SU-DHL-6 (cell line): ENCODE data around the gene ARHGAP10.

Experiments used
- H2AFZ ChIP-seq: fragments of 200-600 bp; sonication (generic); 2 replicates; pipeline ENCODE4 v1.6.1; 2014; ENCODE audit warnings: low read depth, mild to moderate bottlenecking, moderate library complexity, mixed read lengths, antibody characterized with exemption, low read length; ENCODE audit not compliant: severe bottlenecking
- H3F3A ChIP-seq: fragments of 200-600 bp; shearing (Covaris generic); 2 replicates; pipeline ENCODE4 v1.6.0; 2016; ENCODE audit warnings: antibody characterized with exemption, mild to moderate bottlenecking; ENCODE audit not compliant: insufficient read depth
- H3K27ac ChIP-seq: fragments of 200-600 bp; sonication (generic); 2 replicates; pipeline ENCODE4 v1.5.1; 2016; ENCODE audit warnings: low read depth, mild to moderate bottlenecking, low read length, moderate library complexity, mixed read lengths
- H3K27me3 ChIP-seq: fragments of 200-600 bp; sonication (generic), shearing (Covaris generic); 2 replicates; pipeline ENCODE4 v1.6.0; 2014; ENCODE audit warnings: mild to moderate bottlenecking, low read length
- H3K36me3 ChIP-seq: fragments of 200-600 bp; sonication (generic); 2 replicates; pipeline ENCODE4 v1.6.1; 2014; ENCODE audit warnings: mild to moderate bottlenecking, low read length, mixed read lengths
- H3K4me2 ChIP-seq: fragments of 300-600, 200-600 bp; shearing (Covaris generic), sonication (generic); 2 replicates; pipeline ENCODE4 v1.6.0; 2014; ENCODE audit warnings: low read length, low read depth, mild to moderate bottlenecking; ENCODE audit not compliant: poor library complexity, severe bottlenecking
- H3K4me3 ChIP-seq: fragments of 200-600 bp; sonication (generic); 2 replicates; pipeline ENCODE4 v1.5.1; 2014; ENCODE audit warnings: antibody characterized with exemption, low read length, mild to moderate bottlenecking, mixed read lengths; ENCODE audit not compliant: insufficient read depth, poor library complexity, severe bottlenecking
- H3K79me2 ChIP-seq: fragments of 200-600 bp; sonication (generic); 2 replicates; pipeline ENCODE4 v1.6.1; 2014; ENCODE audit warnings: mild to moderate bottlenecking, low read length, moderate library complexity; ENCODE audit not compliant: insufficient read depth
- H3K9ac ChIP-seq: fragments of 200-600 bp; sonication (generic); 2 replicates; pipeline ENCODE4 v1.7.0; 2014; ENCODE audit warnings: mild to moderate bottlenecking, low read length
- H3K9me2 ChIP-seq: fragments of 200-600 bp; sonication (generic); replicated peaks from 2 replicates; pipeline ENCODE4 v1.6.1; 2014; ENCODE audit warnings: low read length; ENCODE audit not compliant: insufficient read depth
- H3K9me3 ChIP-seq: fragments of 200-600 bp; sonication (generic); 2 replicates; pipeline ENCODE4 v1.6.1; 2014; ENCODE audit warnings: low read length, mixed read lengths; ENCODE audit not compliant: insufficient read depth
- H4K20me1 ChIP-seq: fragments of 200-600 bp; sonication (generic); 2 replicates; pipeline ENCODE4 v1.6.1; 2014; ENCODE audit warnings: low read depth, mild to moderate bottlenecking, antibody characterized with exemption, low read length, moderate library complexity, mixed read lengths
- CTCF ChIP-seq: fragments of 200-600 bp; sonication (generic); IDR thresholded peaks from one replicate; pipeline ENCODE4 v1.5.1; 2017; ENCODE audit warnings: antibody characterized with exemption, mild to moderate bottlenecking, low read length, moderate library complexity; ENCODE audit not compliant: insufficient read depth, poor library complexity, severe bottlenecking
- EZH2phosphoT487 ChIP-seq: fragments of 200-600 bp; sonication (generic), shearing (Covaris generic); conservative IDR thresholded peaks from 2 replicates; pipeline ENCODE4 v1.6.1; 2018; ENCODE audit warnings: mild to moderate bottlenecking, antibody characterized with exemption, low read length, moderate library complexity, mixed read lengths

ARHGAP10 gene

GRCh38 chr4:147860960-147861359 is 129.1 kb downstream of the ARHGAP10 start:
- Histone ChIP-seq H3K36me3 (0 out of 2 replicates have a peak, but pooled peaks cover 4% of the 10 kb centered on the region), H3K4me3 (no peak overlapping the region), H3K4me2 (no peak overlapping the region), H3K9me2 (no peaks in the 10 kb centered on the region), H3K27ac (no peak overlapping the region), H4K20me1 (no peaks in the 10 kb centered on the region), H2AFZ (no peak overlapping the region), H3K9me3 (no peaks in the 10 kb centered on the region), H3K79me2 (no peaks in the 10 kb centered on the region), H3K27me3 (no peaks in the 10 kb centered on the region), H3F3A (no peaks in the 10 kb centered on the region), H3K9ac (no peak overlapping the region)
- no peak for TF ChIP-seq EZH2phosphoT487
- no peak for TF ChIP-seq CTCF

GRCh38 chr4:147862043-147862692 is 130.3 kb downstream of the ARHGAP10 start:
- H3K9me2 ChIP-seq, result no peaks in the 10 kb centered on the region
- no peaks in the 10 kb centered on the region for H4K20me1 ChIP-seq
- no peak overlapping the region for H3K4me2 ChIP-seq
- H3K9ac ChIP-seq, result no peak overlapping the region
- no peaks in the 10 kb centered on the region for H3F3A ChIP-seq
- H3K27me3 ChIP-seq, result no peaks in the 10 kb centered on the region
- TF ChIP-seq CTCF (no peak), EZH2phosphoT487 (no peak)
- H2AFZ ChIP-seq, result no peak overlapping the region
- no peak overlapping the region for H3K4me3 ChIP-seq
- no peaks in the 10 kb centered on the region for H3K79me2 ChIP-seq
- no peak overlapping the region for H3K27ac ChIP-seq
- no peaks in the 10 kb centered on the region for H3K9me3 ChIP-seq
- 0 out of 2 replicates have a peak, but pooled peaks cover 4% of the 10 kb centered on the region for H3K36me3 ChIP-seq

- Histone ChIP-seq H4K20me1 (no peaks in the 10 kb centered on the region), H3K27me3 (no peaks in the 10 kb centered on the region), H3K27ac (no peak overlapping the region), H3K9me3 (no peaks in the 10 kb centered on the region), H3K9ac (no peak overlapping the region), H3K79me2 (no peaks in the 10 kb centered on the region), H3K36me3 (no peaks in the 10 kb centered on the region), H3K4me2 (no peak overlapping the region), H2AFZ (no peak overlapping the region), H3K9me2 (no peaks in the 10 kb centered on the region), H3F3A (no peaks in the 10 kb centered on the region), H3K4me3 (no peak overlapping the region)
- TF ChIP-seq CTCF, result no peak
- no peak for TF ChIP-seq EZH2phosphoT487
Observed at GRCh38 chr4:147863111-147863747, 131.3 kb downstream of the ARHGAP10 start.
